ENCODE results near the gene DYNC1LI2.

- TF ChIP-seq POLR2A (IDR thresholded peaks at IDR 0.05) (no peak), CTCF (IDR thresholded peaks at IDR 0.05) (no peak)
These were observed 62.1 kb downstream of the DYNC1LI2 start for GRCh38 chr16:66689282-66689681.
